Liver (tissue), 9 donors: ENCODE data around the gene NAIF1. TPM values are rescaled to one million over a fixed set of nuclear protein-coding genes. Genes with fewer than 3 reads are reported as not detected.

Experiments used
- DNase-seq: peaks from one replicate; pipeline ENCODE4 v3.0.0-alpha.2; 2017; ENCODE audit warnings: low spot score
- H3K27ac ChIP-seq, 2 donors: one replicate each; pipeline ENCODE4 v1.7.0; 2013; ENCODE audit warnings: inconsistent platforms in 2 of 2, low read length in 2 of 2, control low read depth in 1 of 2, low read depth in 1 of 2, mild to moderate bottlenecking in 1 of 2
- H3K27me3 ChIP-seq, 4 donors: one replicate each; pipeline versions ENCODE4 v1.6.1 to v1.7.0; 2013; ENCODE audit warnings: low read length in 3 of 4, inconsistent platforms in 1 of 4, mild to moderate bottlenecking in 1 of 4, moderate library complexity in 1 of 4; ENCODE audit not compliant: control insufficient read depth in 4 of 4, insufficient read depth in 4 of 4
- H3K36me3 ChIP-seq, 4 donors: one replicate each; pipeline versions ENCODE4 v1.6.1 to v1.7.0; 2013; ENCODE audit warnings: low read length in 3 of 4, mild to moderate bottlenecking in 3 of 4, low read depth in 1 of 4, moderate library complexity in 1 of 4; ENCODE audit not compliant: control insufficient read depth in 4 of 4, insufficient read depth in 3 of 4
- H3K4me1 ChIP-seq, 4 donors: one replicate each; pipeline versions ENCODE4 v1.6.1 to v1.7.0; 2013; ENCODE audit warnings: low read length in 3 of 4, mild to moderate bottlenecking in 3 of 4, moderate library complexity in 1 of 4; ENCODE audit not compliant: control insufficient read depth in 4 of 4, insufficient read depth in 4 of 4
- H3K4me3 ChIP-seq, 3 donors: one replicate each; pipeline versions ENCODE4 v1.6.1 to v1.7.0; 2013; ENCODE audit warnings: low read length in 3 of 3, control low read depth in 1 of 3, low read depth in 1 of 3, mild to moderate bottlenecking in 1 of 3
- H3K9ac ChIP-seq, 2 donors: one replicate each; pipeline ENCODE4 v1.7.0; 2013; ENCODE audit warnings: low read length in 2 of 2, mild to moderate bottlenecking in 2 of 2, moderate library complexity in 2 of 2, control low read depth in 1 of 2, low read depth in 1 of 2
- H3K9me3 ChIP-seq, 4 donors: one replicate each; pipeline versions ENCODE4 v1.6.1 to v1.7.0; 2013; ENCODE audit warnings: low read length in 3 of 4; ENCODE audit not compliant: control insufficient read depth in 4 of 4
- CTCF ChIP-seq: fragments of 150-350 bp; IDR thresholded peaks from 2 replicates; pipeline ENCODE4 v1.5.1; 2017; ENCODE audit warnings: improper control_type of control experiment, low read depth, low read length; ENCODE audit not compliant: missing input control
- EGR1 ChIP-seq, 2 donors: IDR thresholded peaks; 2 replicates each; pipeline ENCODE4 v1.6.1; 2016 to 2018; ENCODE audit warnings: antibody characterized with exemption in 2 of 2, low read depth in 2 of 2
- FOXA1 ChIP-seq: IDR thresholded peaks from 2 replicates; pipeline ENCODE4 v1.6.1; 2016; ENCODE audit warnings: antibody characterized with exemption
- GABPA ChIP-seq, 2 donors: IDR thresholded peaks in 1 of 2; conservative IDR thresholded peaks in 1 of 2; 2 replicates each; pipeline ENCODE4 v1.6.1; 2016; ENCODE audit warnings: antibody characterized with exemption in 2 of 2, mild to moderate bottlenecking in 1 of 2, moderate library complexity in 1 of 2
- HNF4A ChIP-seq, 2 donors: conservative IDR thresholded peaks; 2 replicates each; pipeline ENCODE4 v1.6.1; 2016; ENCODE audit warnings: antibody characterized with exemption in 2 of 2, mild to moderate bottlenecking in 2 of 2
- HNF4G ChIP-seq: IDR thresholded peaks from 2 replicates; pipeline ENCODE4 v1.6.1; 2016; ENCODE audit warnings: antibody characterized with exemption
- JUND ChIP-seq, 2 donors: IDR thresholded peaks; 2 replicates each; pipeline ENCODE4 v1.6.1; 2016; ENCODE audit warnings: antibody characterized with exemption in 2 of 2
- NR2F2 ChIP-seq: IDR thresholded peaks from 2 replicates; pipeline ENCODE4 v1.6.1; 2016; ENCODE audit warnings: antibody characterized with exemption
- RAD21 ChIP-seq, 2 donors: IDR thresholded peaks; 2 replicates each; pipeline ENCODE4 v1.6.1; 2016; ENCODE audit warnings: antibody characterized with exemption in 2 of 2, mild to moderate bottlenecking in 2 of 2
- REST ChIP-seq: IDR thresholded peaks from 2 replicates; pipeline ENCODE4 v1.6.1; 2016; ENCODE audit warnings: antibody characterized with exemption, mild to moderate bottlenecking
- RXRA ChIP-seq, 2 donors: IDR thresholded peaks; 2 replicates each; pipeline ENCODE4 v1.6.1; 2017 to 2018; ENCODE audit warnings: antibody characterized with exemption in 2 of 2, mild to moderate bottlenecking in 1 of 2
- SP1 ChIP-seq: IDR thresholded peaks from 2 replicates; pipeline ENCODE4 v1.6.1; 2018; ENCODE audit warnings: antibody characterized with exemption, mild to moderate bottlenecking
- TAF1 ChIP-seq: conservative IDR thresholded peaks from 2 replicates; pipeline ENCODE4 v1.6.1; 2016; ENCODE audit warnings: antibody characterized with exemption, mild to moderate bottlenecking
- YY1 ChIP-seq: IDR thresholded peaks from 2 replicates; pipeline ENCODE4 v1.6.1; 2016; ENCODE audit warnings: antibody characterized with exemption, mild to moderate bottlenecking
- ZBTB33 ChIP-seq: IDR thresholded peaks from 2 replicates; pipeline ENCODE4 v1.6.1; 2016; ENCODE audit warnings: antibody characterized with exemption
- WGBS: extraction: QIAGEN DNeasy Blood & Tissue Kit; methylation state at CpG from one replicate; pipeline ENCODE4 v1.1.7; 2013; 5-methylcytosine and 5-hydroxymethylcytosine counted together
- polyA plus RNA-seq, 2 donors: library from polyadenylated mRNA; stranded (reverse) in 1 of 2; unstranded in 1 of 2; fragments of 200-250 nt in 1 of 2; fragments of >200 nt in 1 of 2; fragmentation: Nextera tagmentation in 1 of 2; extraction: Ambion mirVana in 1 of 2; gene quantifications; one replicate each; pipeline versions ENCODE4 v1.2.1 to v1.2.3, GENCODE V29; 2013 to 2015
- total RNA-seq, 2 donors: library from RNA; depleted of rRNA; stranded (reverse); fragments of >200 nt; gene quantifications; one replicate each; pipeline ENCODE4 v1.2.3, GENCODE V29; 2014
- donor health status: healthy.
- donor health status: healthy.
- donor health status: healthy.
- donor health status: healthy.
- donor health status: healthy.

NAIF1 gene
- total and polyA plus RNA-seq, 4 donors, result 2.5 to 6.5 (median 4.7) TPM

- no peaks in the 10 kb centered on the region for H3K9me3 ChIP-seq
- H3K4me1 ChIP-seq, result peaks cover 13 to 24% (median 17%) of the 10 kb centered on the region in 4 donors
- no peak overlapping the region for H3K27ac ChIP-seq
- DNase-seq, result no peak
- 88% methylated on average over 11 of the region's 11 CpGs for WGBS
- TF ChIP-seq TAF1 (no peak), EGR1 (IDR thresholded peaks at IDR 0.05; ENCODE audit: low read depth in 2 of 2) (no peak), SP1 (no peak), HNF4G (no peak), YY1 (no peak), RAD21 (IDR thresholded peaks at IDR 0.05) (no peak), REST (no peak), CTCF (no peak), ZBTB33 (no peak), NR2F2 (no peak), GABPA (IDR thresholded peaks at IDR 0.05 in 1 of 2, conservative IDR thresholded peaks at IDR 0.05 in 1 of 2) (no peak), RXRA (IDR thresholded peaks at IDR 0.05) (no peak), HNF4A (conservative IDR thresholded peaks at IDR 0.05) (no peak), FOXA1 (no peak), JUND (IDR thresholded peaks at IDR 0.05) (no peak)
- no peak overlapping the region for H3K9ac ChIP-seq
- H3K4me3 ChIP-seq, result no peak overlapping the region
- no peaks in the 10 kb centered on the region for H3K27me3 ChIP-seq
- no peaks in the 10 kb centered on the region for H3K36me3 ChIP-seq
These were observed 13.6 kb downstream of the NAIF1 start for GRCh38 chr9:128053560-128053959.

GRCh38 chr9:128051932-128052709 is 15.0 kb downstream of the NAIF1 start:
- WGBS, result 84% methylated on average over 15 of the region's 15 CpGs
- TF ChIP-seq RXRA (IDR thresholded peaks at IDR 0.05) (no peak), GABPA (IDR thresholded peaks at IDR 0.05 in 1 of 2, conservative IDR thresholded peaks at IDR 0.05 in 1 of 2) (no peak), HNF4G (no peak), HNF4A (conservative IDR thresholded peaks at IDR 0.05) (no peak), REST (no peak), YY1 (no peak)
- Histone ChIP-seq H3K27me3 (no peaks in the 10 kb centered on the region), H3K9ac (no peak overlapping the region), H3K9me3 (no peaks in the 10 kb centered on the region), H3K4me3 (no peak overlapping the region), H3K36me3 (no peaks in the 10 kb centered on the region), H3K27ac (no peak overlapping the region), H3K4me1 (peaks cover 12 to 14% (median 12%) of the 10 kb centered on the region in 4 donors)
- DNase-seq, result no peak
